GM19468 (cell line): ENCODE data around the gene PGA5.

Source experiments
- ATAC-seq: cut with Tn5 transposase; IDR thresholded peaks from one replicate; pipeline ENCODE4 v1.9.1; 2021; ENCODE audit warnings: mild to moderate bottlenecking, moderate library complexity, moderate number of reproducible peaks; ENCODE audit not compliant: unreplicated experiment; ENCODE audit errors: extremely low read depth

The PGA5 gene

DNA sequence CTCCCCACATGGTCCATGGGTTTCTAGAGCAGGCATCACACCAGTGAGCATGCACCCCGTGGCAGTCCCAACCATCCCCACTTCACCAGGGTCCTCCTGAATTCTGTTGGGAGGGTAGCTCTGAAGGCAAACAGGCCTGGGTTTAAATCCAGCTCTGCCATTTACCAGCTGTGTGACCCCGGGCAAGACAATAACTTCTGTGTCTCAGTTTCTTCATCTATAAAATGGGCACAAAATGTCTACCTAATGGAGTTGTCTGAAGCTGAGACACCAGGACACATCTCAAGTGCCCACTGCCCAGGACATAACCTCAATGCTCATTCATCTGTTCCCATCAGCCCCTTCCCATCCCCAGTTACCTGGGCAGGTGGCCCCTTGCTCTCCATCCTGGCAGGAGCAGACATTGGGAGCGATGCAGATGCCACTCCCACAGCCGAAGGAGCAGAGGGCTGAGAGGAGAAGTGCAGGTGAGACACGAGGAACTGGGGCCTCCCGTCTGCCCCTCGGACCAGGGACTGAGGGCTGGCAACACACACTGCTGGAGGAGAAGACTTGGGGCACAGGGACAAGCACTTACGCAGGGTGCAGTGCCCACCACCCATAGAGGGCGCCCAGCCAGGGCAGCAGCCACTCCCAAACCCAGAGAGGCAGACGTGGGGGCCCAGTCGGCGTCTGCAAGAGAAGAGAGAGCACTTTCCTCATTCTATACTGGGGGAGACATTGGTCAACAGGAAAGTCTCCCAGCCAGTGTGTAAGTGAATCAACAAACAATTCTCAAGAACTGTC lies 50.1 kb downstream of the PGA5 start:
- no peak for ATAC-seq

DNA sequence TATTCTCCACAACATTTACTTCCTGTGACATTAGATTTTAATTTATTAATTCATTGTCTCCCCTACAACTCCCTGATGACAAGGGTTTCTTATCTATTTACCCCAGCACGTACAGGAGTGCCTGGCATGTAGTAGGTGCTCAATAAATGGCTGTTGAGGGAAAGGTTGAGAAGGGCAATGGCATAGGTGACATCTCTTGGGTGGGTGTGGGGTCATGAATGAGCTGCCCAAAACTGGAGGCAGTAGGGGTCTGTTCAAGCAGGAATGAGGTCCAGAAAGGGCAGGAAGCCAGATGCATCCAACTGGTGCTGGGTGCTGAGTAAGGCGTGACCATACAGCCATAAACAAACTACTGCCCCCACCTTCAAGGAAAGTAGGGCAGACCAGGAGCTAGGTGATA lies 51.4 kb downstream of the PGA5 start:
- no peak for ATAC-seq

DNA sequence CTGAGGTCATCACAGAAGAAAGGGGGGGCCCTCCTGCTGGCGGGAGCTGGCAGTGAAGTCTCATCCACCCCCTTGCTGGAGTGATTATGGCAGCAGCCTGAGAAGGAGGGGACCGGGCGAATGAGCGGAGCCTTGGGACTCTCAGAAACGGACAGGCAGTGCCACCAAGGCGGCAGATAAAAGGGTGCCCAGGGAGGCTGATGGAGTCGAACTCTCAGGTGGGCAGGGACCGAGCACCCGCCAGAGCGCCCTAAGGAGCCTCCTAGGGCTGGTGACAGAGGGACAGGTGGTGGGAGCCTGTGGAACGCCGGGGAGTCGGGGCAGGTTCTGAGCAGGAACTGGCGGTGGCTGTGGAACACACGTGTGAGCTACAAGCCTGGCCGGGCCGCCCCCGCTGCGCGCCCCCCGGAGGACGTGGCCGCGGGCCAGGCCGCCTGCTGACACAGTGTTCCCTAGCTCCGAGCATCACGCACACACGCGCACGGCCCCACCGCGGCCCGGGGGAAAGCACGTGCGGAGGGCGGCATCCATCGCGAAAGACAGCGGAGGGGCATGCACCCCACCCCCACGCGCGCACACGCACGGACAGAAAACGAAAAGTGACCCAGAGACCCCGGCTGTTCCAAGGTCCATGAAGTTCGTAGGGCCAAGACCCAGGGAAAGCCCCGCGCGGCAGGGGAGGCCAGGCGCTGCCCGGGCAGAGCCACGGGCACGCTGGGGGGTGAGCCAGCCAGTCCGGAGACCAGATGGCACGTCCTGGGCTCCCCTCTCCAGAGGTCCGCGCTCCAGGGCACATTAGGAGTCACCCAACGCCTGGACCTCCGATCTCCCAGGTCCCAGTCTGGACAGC lies 53.1 kb downstream of the PGA5 start:
- ATAC-seq: no peak

DNA sequence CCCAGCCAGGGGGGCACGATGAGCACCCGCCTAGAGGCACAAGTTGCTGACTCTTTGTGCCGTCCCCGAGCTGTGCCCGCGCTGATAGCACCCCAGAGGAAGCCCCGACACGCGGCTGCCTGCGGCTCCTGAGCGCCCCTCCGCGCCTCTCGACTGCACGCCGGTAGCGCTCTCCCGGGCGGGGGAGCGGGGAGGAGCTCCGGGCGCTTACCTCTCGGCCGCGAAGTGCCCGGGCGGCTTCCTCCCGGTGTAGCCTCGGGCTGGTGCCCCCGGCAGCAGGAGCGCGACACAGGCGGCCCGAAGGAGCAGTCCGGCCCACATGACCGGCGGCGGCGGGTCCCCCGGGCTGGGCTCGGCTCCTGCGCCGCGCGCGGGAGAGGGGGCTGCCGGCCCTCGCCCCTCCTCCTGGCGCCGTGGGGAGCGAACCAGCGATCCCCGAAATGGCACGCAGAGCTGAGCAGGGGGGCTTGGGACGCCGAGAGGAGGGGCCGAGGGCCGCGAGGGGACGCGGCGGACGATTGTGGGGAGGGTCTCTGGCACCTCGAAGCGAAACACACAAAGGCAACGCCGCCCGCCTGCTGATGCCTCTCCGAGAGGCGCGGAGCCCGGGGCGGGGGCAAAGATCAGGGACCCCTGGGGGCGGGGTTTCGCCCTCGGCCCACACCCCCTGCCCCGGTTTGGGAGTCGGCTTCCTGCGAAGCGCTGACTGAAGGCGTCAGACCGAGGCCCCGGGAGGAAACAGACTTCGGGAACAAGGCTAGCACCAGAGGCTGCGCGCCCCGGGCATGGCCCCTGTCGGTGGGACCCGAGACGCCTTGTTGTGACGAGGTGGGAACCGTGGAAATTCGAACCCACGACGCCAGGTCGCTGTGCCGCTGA lies 54.0 kb downstream of the PGA5 start, which contains the start of gene VWCE:
Gene VWCE, minus strand, starts transcription at position 600 of the 879 bp plus-strand sequence. Its CDS starts 279 bp downstream, at position 321.
- peak; percentile 31 for ATAC-seq

DNA sequence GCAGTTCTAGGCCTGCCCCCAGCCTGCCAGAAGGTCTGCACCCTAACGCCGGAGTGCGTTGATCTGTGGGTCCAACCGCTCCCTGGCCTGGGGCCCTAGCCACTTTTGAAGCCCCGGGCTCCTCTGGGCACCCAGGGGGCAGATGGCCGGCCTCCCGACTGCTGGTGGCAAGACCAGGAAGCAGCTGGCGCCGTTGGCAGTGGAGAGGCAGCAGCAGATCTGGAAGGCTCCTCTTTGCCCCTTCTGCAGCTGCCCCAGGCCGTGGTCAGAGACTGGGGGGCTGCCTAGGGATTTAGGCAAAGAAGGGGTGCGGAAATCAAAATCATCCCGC lies 54.6 kb downstream of the PGA5 start:
- no peak for ATAC-seq

DNA sequence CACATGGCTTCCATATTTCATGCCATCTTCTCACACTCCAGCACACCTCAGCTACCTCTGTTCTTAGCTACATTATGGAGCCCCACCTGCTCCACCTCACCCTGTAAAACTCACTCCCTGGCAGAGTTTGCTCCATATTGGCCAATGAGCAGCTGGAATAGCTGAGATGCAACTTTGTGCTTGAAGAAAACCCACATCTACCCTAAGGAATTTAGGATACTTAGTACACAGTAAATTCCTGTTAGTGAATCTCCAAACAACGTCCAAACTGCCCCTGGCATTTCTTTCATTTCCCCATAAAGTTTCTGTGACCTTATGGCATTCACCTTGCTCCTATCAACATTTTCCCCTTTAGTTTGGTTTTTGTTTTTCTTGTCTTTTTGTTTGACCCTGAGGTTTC lies 56.4 kb downstream of the PGA5 start:
- no peak for ATAC-seq

DNA sequence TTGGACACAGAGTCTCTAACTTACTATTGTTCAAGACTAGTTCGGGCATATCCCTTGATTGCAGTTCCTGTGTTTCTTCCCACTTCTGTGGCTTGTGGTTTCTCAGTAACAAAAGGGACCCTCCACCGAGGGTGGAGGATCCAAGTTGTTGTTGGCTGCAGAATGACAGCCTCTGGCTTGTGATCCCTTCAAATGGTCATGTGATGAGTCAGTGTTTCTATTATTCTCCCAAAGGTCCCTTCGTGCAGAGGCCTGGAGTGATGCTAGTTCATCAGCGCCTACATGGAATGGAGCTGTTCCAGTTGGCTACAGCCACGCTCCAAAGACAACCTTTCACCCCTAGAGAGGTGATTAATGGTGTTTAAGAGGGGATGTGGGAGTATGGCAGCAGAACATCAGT lies 56.8 kb downstream of the PGA5 start:
- ATAC-seq: no peak

DNA sequence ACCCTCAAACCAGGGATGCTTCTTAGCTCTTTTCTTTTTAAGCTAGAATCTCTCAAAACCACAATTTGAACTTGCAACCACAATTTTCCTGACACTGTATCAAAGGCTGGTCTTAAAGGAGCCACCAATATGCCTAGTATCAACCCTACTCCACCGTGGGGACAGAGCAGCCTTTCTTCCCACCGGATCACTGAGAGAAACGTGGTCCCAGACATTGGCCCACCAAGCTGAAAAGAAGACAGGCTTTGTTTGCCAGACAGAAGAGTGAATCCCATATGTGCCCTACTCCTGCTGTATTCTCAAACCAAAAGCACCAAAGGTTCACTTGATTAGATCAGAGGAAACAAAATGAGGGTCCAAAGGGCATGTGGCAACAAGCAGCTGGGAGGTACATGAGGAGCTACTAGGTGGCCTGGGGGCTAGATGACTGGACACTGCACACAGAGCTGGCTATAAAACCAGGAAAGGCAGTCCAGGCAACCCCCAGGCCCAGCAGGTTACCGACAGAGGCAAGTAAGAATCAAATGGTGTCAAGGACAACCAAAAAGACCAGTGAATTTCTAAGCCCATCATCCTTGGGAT lies 57.8 kb downstream of the PGA5 start:
- no peak for ATAC-seq
